ENCODE results near the gene PADI3.
"Not testable (repeated sequence)": the region's sequence is repeated elsewhere in the genome, so short reads cannot be mapped to it uniquely, and the experiment has no call there.

Gene PADI3

DNA sequence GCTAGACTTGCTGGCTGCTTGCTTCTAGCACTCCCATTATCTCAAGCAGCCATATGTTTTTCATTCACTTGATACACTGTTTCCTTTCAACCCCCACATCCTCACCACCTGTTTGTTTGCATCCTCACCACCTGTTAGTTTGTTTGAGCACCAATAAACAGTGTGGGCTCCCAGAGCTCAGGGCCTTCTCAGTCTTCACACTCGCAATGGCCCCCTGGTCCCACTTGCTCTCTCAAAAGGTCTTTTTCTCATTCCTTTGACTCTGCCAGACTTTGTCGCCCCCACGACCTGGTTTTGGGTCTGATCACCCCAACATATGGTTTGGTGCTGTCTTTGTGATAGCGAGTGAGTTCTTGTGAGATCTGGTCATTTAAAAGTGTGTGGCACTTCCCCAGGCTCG is 52.9 kb downstream of the PADI3 start:
- DNase-seq (ENCODE audit: low read depth in 4 of 4, low spot score in 1 of 4), result no peak

- DNase-seq (ENCODE audit: low read depth in 4 of 4, low spot score in 1 of 4), result no peak
Observed at GRCh38 chr1:17304151-17304825, 55.4 kb downstream of the PADI3 start.

GRCh38 chr1:17304826-17305175 is 55.9 kb downstream of the PADI3 start:
- no peak for DNase-seq (ENCODE audit: low read depth in 4 of 4, low spot score in 1 of 4)

GRCh38 chr1:17305576-17306095 is 56.7 kb downstream of the PADI3 start:
- DNase-seq (ENCODE audit: low read depth in 4 of 4, low spot score in 1 of 4), result no peak

DNA sequence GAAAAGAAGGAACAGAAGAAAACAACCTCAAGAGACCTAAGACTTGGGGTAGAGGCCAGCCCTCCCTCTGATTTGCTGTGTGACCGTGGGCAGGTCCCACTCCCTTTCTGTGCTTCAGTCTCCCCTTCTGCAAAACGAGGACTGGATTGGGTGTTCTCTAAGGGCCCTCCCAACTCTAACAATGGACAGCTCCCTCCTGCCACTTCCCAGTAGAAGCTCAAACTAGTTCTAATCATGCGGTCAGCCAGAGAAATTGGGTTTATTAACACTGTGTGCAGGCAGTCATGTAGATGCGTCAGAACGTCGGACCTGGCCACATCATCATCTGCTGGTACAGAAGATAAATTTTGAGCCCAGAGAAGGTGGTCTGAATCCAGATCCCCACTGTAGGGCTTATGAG is 57.5 kb downstream of the PADI3 start:
- DNase-seq (ENCODE audit: low read depth in 4 of 4, low spot score in 1 of 4), result no peak

DNA sequence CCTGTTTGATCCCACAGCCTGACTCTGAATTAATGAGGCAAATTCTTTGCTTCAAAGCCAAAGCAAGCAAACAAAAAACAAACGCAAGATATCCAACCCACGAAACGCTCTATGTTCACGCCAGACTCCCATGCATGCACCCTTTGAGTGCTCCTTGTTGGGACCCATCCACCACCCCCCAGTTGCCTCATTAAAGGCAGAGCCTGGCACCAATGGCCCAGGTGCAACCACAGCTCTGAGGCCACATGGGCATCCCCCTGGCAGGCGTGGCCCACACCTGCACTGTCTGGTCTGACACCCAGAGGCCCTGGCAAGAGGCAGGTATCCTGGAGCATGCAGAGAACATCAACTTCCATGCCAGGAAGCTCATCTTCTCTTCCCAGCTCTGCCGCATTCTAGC is 58.0 kb downstream of the PADI3 start:
- no peak for DNase-seq (ENCODE audit: low read depth in 4 of 4, low spot score in 1 of 4)

- no peak for DNase-seq (ENCODE audit: low read depth in 4 of 4, low spot score in 1 of 4)
Observed at GRCh38 chr1:17307329-17307728, 58.4 kb downstream of the PADI3 start.

DNA sequence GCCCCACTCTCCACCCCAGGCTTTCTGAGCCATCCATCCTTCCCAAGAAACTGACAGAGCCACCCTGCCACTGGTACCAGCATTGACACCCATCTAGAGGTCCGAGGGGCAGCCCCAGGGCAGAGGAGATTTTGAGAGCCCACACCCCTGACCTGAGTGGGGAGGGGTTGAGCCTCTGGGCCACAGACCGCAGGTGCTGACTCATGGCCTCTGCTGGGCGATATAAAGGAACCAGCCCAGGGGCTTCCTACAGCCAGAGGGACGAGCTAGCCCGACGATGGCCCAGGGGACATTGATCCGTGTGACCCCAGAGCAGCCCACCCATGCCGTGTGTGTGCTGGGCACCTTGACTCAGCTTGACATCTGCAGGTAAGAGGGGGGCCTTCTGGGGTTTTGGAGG is 59.0 kb downstream of the PADI3 start, which contains the start of gene PADI4:
Gene PADI4, plus strand, starts transcription at position 252 of the 400 bp plus-strand sequence. Its CDS starts 26 bp downstream, at position 278.
- no peak for DNase-seq (ENCODE audit: low read depth in 4 of 4, low spot score in 1 of 4)

DNA sequence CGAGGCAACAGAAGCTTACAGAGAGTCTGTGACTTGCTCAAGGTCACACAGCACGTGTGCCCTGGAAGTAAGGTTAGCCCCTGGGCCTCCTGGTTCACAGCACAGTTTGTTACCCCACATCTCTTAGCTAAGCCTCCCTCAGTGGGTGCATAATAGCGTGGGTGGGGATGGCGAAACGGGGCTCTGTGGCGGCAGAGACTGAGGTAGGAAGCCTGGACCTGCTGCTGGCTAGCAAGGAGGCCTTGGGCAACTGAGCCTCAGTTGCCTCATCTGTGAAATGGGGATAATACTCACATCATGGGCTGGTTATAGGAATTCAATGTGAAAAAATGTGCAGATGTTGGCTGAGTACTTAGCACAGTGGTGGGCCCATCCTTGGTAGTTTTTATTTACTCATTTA is 59.7 kb downstream of the PADI3 start:
- no peak for DNase-seq (ENCODE audit: low read depth in 4 of 4, low spot score in 1 of 4)

- DNase-seq (ENCODE audit: low read depth in 4 of 4, low spot score in 1 of 4), result no peak
Observed at GRCh38 chr1:17309426-17310067, 60.6 kb downstream of the PADI3 start.

DNA sequence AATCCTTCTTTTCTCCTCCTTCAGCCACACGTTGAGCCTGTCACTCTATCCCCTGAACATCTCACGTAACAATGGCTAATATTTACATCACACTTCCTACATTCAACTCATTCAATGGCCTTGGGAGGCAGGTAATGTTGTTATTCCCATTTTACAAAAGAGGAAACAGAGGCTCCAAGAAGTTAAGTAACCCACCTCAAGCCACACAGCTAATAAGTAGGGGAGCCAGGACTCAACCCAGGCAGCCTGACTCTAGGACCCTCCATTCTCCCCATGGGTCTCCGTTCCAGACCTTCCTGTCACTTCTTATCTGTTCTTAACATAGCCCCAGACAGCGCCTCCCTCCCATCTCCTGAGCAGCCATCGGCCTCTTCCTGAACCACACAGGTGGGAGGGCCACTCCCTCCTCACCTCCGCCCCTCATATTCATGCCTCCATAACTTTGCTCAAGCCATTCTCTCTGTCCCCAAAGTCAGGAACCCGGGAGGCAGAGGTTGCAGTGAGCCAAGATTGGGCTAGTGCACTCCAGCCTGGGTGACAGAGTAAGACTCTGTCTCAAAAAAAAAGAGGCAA is 61.3 kb downstream of the PADI3 start:
- no peak for DNase-seq (ENCODE audit: low read depth in 4 of 4, low spot score in 1 of 4)

- DNase-seq (ENCODE audit: low read depth in 4 of 4, low spot score in 1 of 4), result no peak
Observed at GRCh38 chr1:17313530-17314309, 64.8 kb downstream of the PADI3 start.

DNA sequence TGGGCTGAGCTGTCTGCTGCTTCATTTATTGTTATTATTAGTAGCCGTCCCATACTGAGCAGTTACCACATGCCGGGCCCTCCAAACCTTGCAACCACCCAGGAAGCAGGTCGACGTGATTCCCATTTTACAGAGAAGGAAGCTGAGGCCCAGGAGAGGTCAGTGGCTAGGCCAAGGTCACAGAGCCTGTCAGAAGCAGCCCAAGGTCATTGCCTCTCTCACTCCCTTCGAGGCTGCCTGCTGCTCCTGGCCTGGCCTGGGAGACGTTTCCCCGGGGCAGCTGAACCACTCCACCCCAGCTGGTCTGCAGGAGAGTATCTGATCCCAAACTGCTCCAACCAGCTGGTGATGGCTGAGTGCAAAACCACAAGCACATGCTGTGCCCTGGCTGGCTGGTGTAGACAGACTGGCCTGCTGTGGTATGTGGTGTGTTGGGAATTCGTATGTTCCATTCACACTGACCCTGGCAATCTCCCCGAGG is 65.6 kb downstream of the PADI3 start:
- no peak for DNase-seq (ENCODE audit: low read depth in 4 of 4, low spot score in 1 of 4)

- DNase-seq (ENCODE audit: low read depth in 4 of 4, low spot score in 1 of 4), result no peak
Observed at GRCh38 chr1:17315542-17316130, 66.7 kb downstream of the PADI3 start.

DNA sequence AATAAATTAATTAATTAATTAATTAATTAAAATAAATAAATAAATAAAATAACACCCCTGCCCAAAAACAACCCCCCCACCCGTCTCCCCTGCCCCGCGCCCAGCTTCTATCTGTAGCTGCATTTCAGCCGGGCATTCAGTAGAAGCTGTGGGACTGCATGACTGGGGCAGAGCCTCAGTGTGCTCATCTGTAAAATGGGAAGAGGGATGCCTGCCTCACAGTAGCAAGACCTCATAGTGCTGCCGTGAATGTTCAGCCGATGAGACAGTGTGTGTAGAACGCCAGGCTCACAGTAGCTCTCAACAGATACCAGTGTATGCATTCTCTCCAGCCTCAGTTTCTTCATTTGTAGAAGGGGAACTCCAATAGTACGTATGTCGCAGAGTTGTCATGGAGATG is 67.8 kb downstream of the PADI3 start:
- no peak for DNase-seq (ENCODE audit: low read depth in 4 of 4, low spot score in 1 of 4)

- no peak for DNase-seq (ENCODE audit: low read depth in 4 of 4, low spot score in 1 of 4)
Observed at GRCh38 chr1:17318262-17318661, 69.4 kb downstream of the PADI3 start.

DNA sequence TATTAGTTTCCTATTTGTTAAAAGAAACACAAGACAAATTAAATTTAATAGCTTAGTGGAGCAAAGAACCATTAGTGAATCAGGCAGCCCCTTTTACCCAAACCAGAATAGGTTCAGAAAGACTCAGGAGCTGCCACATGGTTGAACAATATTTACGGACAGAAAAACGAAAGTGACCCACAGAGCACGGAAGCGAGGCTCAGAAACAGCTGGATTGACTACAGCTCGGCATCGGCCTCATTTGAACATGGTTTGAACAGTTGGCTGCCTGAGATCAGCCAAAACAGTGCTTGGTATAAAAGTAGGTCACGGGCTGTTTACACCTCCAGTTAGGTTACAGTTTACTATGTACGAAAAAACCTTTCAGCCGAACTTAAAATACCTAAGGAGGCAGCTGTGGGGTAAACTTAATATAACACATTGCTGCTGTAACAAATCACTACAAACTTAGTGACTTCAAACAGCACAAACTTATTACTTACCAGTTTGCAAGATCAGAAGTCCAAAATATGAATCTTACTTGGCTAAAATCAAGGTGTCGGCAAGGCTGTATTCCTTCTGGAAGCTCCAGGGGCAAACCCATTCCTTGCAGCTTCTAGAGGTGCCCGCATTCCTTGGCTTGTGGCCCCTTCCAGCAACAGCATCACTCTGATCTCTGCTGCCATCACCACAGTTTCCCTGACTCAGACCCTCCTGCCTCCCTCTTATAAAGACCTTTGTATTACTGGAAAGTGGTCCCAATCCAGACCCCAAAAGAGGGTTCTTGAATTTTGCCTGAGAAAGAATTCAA is 70.9 kb downstream of the PADI3 start:
- no peak for DNase-seq (ENCODE audit: low read depth in 4 of 4, low spot score in 1 of 4)

GRCh38 chr1:17321857-17322390 is 73.0 kb downstream of the PADI3 start:
- not testable (repeated sequence) for DNase-seq (ENCODE audit: low read depth in 4 of 4, low spot score in 1 of 4)

DNA sequence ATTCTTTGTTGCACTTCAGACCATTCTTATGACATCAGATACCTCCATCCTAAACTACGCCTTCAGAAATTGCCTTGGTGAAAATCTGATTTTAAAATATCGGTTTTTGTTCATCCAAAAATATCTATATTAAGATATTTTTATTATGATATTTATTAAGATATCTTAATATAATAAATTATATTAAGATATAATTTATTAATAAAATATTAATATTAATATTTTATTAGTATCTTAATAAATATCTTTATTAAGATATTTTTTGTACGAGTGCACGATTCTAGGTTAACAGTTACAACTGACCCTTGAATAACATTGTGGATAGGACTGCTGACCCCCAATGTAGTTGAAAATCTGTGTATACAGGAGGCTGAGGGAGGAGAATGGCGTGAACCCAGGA is 80.0 kb downstream of the PADI3 start:
- no peak for DNase-seq (ENCODE audit: low read depth in 4 of 4, low spot score in 1 of 4)

- DNase-seq (ENCODE audit: low read depth in 4 of 4, low spot score in 1 of 4), result no peak
Observed at GRCh38 chr1:17329610-17330009, 80.7 kb downstream of the PADI3 start.
